GM18508 (cell line): ENCODE data around the gene HOXD9.

Experiments used
- ATAC-seq: cut with Tn5 transposase; IDR thresholded peaks from one replicate; pipeline ENCODE4 v1.9.1; 2021; ENCODE audit warnings: moderate number of reproducible peaks; ENCODE audit not compliant: insufficient read depth, unreplicated experiment

Gene HOXD9

DNA sequence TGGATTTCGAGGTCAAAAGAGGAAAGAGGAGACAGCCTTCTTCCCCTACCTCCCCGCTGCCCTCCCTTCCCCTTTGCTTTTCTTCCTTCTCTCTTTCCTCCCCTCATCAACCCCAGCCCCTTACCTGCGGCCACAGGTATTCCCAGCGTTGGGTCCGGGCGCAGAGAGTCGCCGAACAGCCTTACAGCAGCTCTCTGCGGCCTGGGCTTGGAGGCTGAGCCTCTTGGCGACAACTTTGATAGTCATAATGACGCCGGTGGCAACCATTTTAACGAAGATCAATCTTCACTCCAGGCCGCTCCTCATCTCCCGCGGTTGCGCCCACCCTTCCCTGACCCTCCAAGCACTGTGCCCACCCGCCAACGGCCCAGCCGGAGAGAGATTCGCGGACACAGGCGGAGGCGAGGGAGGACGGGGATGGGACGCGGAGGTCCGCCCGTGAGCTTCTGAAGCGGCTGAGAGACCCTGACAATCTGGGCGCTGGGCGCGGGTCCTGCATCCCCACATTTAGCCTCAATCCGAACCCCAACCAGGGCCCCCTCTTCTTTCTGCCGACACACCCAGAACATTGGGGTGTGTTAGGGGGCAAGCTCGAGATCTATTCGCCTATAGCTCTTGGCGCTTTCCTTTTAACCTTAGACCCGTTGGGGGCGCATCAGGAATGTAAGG is 37.3 kb upstream of the HOXD9 start:
- ATAC-seq: no peak

DNA sequence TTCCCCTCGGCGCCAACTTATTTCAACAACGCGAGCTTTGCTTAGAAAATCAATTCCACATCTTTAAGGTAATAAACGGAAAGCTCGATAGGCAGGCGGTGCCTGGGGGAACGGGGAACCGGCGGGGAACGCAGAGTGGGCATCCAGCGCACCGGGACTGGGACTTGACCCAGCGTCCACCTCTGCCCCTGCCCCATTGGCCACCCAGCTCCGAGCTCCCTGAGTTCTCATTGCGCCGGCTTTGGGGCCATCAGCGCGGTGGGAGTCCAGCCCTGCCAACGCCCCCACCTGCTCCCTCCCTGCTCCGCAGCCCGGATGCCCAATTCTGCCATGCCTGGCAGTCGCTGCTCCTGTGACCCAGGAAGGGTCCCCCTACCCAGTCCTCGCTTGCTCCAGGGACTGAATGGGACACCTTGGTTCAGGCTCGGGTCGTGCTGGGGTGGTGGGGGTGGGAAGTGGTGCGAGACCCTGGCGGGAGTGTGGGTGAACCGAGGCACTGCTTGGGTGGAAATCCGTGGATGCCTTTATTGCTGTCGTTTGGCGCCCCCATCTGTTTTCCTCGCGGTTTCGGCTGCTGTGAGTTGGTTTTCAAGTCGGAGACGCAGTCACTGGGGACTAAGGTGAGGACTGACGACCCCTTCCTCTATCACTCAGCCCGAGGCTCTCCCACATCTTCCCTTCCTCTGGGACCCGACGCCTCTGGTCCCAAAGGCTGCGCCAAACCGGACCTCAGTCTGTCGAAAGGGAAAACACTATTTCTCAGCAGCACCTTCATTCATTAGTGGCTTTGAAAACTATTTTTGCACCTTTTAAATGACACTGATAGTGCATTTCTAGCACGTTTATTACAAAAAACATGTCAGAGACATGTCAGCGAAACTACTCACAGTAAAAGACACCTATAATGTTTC is 36.4 kb upstream of the HOXD9 start:
- ATAC-seq: no peak

DNA sequence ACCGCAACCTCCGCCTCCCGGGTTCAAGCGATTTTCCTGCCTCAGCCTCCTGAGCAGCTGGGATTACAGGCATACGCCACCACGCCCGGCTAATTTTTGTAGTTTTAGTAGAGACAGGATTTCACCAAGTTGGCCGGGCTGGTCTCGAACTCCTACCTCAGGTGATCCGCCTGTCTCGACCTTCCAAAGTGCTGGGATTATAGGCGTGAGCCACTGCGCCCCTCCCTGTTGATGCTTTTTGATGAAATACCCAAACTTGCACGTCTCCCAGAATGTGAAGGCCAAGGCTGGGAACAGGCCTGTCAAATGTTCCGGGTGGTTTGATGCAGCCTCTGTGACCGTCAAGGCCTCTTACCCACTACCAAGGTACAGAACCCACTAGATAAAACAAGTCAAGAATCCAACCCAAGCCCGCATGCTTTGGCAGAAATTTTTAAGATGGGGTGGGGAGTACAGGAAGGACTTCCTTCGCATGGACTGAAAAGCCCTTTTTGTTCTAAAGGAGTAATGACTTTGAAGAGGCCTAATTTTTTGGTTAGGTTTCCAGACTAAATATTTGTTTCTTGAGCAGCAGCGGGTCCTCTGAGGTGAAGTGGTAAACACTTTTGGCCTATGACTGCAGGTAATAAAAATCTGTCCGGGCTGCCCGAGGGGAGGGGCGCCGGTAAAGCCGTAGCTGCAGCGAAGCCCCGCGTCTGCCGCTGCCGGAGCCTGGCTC is 35.0 kb upstream of the HOXD9 start:
- no peak for ATAC-seq

DNA sequence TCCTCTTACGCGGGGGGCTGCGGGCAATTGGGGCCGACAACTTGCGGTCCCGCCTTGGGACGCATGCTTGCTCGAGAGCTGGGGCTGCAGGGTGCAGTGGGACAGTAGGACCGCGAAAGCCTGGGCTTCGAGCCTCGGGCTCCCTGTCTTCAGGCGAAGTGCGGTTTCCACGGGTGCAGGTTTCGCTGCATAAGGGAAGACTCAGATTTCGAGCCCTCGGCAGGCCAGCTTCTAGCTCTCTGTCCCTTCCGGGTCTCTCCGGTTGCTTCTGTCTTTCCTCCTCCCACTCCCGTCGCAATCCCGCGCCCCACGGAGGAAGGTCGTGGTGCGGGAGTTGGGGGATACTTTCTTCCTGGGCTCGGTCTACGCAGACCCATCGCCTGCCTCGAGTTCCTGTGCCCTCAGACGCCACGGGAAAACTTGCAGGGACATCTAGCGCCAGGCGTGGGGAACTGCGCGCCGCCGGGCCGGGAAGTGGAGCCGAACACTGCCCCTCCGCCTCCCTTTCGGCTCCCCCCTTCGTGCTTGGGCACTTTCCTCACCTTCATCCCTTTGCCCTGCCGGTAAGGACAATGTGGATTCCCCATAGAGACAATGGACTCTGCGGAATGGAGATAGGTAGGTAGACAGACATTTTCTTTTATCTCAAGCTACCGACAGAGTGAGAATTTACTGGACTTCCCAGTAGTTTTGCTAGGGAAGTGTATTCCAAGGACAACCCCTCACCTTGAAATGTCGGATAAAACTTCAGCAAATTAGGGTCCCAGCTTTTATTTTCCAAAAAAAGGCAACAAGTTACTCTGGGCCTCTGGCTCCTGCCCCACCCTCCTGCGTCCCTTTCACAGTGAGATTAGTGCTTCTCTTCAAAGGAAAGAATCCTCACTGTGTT is 34.2 kb upstream of the HOXD9 start:
- no peak for ATAC-seq

DNA sequence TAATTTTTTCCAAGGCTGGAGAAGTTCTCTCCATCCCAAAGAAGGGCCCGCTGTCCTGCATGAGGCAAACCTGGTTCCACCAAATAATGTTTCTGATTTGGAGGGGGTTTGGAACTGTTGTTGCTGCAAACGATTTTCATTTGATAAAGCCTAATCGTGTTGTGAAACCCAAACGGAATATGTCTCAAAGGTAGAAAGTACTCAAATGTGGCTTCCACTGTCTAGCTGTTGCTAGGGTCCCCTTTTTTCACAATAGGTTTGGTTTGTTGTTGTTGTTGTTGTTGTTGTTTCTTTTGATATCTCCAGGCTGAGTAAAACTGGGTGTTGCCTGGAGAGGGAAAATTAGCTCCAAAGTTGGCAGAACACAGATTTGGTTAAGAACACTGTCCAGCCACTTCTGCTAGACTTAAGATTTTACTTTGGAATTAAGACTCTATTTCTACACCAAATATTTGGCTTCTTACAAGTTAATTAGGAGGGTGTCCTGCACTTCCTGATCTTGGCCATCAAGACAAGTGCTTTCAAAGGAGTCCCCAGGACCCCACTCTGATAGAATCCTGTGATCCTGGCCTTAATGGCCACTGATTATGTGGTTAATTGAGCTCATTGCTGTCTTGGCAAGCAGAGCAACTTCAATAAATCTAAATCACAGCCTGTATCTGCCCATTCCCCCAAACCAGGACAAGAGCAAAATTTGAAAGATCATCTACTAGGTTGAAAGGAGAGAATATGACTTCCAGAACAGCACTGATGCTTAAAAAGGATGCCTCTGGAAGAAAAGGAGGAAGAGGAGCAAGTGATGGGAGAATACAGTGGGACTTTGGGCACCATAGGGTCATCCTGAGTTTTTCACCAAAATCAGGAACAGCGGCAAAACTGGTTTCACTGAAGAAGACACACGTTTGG is 33.3 kb upstream of the HOXD9 start:
- no peak for ATAC-seq

DNA sequence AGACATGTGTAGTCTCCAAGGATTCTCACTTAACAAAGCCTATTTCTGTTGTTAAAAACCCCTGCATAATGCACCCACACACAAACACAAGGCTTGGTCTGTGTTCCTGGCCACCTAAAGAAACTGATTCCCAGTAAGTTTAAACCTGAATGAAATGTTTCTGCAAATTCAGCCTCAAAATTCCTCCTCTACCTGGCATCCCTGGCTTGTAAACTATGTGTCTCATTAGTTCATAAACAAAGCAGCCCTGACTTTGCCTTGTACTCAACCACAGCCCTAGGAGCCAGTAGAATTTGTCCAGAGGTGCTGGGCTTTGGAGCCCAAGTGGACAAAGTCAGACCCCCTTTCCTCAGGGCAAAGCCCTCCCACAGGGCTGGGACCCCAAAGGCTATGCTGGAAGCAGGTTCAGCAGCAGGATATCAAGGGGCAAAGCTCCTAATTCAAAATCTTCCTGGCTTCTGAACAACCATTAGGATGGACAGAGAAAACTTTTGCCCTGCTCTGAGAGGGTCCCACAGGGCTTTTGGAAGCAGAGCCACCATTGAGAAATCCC is 32.6 kb upstream of the HOXD9 start:
- no peak for ATAC-seq

DNA sequence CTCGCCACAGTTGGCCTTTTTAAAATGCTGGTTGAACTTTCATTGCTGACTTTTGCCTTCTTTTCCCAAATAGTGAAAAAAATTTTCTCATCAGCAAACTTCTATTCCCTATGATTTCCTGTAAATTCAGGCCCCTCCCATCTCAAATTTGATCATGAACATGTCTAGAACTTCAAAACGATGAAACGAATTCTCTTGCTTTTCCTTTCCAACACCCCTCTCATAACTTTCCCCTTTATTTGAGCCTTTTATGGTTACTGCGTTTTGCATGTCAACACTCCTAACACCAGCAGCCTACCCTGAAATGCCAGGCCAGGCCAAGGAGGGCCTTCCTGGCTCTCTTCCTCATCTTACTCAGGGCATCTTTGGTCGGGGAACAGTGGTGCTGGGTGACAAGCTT is 31.7 kb upstream of the HOXD9 start:
- no peak for ATAC-seq

DNA sequence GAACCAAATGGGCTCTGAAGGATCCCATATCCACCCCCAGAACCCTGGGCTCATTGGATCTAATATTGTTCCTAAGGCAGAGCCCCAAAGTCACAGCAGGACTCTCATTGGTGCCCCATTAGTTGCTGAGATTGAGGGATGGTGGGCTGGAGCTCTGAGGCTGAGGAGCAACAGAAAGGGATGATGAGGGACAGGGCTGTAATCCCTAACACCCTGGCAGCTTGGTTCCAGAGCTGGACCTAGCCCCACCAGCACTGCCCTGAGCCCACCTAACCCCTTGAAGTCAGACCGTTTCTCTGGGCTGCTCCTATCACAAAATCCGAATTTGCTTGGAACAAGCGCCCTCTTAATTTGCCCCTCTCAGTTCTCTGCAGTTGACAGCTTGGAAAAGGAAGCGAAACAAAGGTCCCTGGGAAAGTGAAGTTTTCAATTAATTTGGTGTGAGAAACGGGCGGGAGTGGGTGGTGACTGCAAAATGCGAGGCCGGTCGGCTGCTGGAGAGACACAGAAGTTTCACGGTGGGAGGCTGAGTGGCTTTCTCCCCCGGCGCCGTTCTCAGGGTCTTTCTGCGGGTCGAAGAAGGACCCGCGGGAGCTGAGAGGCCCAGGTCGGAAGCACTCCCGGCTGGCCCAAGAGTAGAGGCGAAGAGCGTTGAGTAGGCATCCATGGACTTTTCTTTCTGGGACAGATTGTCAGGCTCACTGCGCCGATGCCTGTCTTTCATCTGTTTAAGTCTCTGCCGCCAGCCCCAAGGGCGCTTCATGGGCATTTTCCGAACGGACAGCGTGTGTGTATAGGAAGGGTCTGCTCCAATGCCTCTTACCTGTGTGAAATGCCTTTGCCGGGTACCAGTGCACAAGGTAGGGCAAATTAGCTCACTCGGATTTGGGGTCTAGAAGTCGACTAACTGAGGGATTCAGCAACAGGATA is 30.9 kb upstream of the HOXD9 start:
- ATAC-seq: no peak

DNA sequence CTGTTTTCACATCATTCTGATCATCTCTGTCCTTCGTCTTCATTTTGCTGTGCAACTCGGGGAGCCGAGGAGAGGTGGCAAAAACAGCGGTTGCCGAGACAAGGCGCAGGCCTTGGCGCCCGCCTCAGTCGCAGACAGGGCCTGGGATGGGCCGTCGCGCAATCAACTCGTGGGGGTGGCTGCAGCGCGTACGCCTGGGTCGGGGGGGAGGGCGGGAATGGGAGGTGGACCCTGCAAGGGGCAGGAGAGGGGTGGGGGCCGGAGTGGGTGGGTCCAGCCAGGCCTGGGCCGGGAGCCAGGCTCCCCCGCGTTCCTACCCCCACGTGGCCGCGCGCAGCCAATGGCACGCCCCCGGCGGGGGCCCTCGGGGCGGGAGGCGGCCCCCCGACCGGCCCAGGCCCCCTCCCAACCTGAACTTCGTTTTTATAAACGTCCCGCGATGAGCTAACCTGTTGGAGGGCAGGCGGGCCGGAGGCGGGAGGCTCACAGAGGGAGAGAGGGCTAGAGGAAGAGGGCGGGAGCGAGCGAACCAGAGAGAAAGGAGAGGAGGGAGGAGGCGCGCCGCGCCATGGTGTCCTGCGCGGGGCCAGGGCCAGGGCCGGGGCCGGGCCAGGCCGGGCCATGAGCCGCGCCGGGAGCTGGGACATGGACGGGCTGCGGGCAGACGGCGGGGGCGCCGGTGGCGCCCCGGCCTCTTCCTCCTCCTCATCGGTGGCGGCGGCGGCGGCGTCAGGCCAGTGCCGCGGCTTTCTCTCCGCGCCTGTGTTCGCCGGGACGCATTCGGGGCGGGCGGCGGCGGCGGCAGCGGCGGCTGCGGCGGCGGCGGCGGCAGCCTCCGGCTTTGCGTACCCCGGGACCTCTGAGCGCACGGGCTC is 30.0 kb upstream of the HOXD9 start, which contains the start of gene HOXD13:
TSS of gene HOXD13 (plus strand) at position 452 of the 875 bp plus-strand sequence. CDS start at position 622, 170 bp downstream.
- no peak for ATAC-seq

DNA sequence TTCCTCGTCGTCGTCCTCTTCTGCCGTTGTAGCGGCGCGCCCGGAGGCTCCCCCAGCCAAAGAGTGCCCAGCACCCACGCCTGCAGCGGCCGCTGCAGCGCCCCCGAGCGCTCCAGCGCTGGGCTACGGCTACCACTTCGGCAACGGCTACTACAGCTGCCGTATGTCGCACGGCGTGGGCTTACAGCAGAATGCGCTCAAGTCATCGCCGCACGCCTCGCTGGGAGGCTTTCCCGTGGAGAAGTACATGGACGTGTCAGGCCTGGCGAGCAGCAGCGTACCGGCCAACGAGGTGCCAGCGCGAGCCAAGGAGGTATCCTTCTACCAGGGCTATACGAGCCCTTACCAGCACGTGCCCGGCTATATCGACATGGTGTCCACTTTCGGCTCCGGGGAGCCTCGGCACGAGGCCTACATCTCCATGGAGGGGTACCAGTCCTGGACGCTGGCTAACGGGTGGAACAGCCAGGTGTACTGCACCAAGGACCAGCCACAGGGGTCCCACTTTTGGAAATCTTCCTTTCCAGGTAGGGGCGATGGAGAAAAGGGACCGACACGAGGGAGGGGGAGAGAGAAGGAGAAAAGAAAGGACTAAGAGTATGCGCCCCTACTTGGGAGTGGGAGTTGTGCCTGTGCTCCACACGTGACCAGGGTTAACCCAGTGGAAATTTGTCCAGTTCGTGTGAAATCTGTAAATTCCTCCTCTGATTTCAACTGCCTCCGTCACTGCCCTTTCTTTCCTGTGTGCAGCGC is 29.2 kb upstream of the HOXD9 start:
- no peak for ATAC-seq

DNA sequence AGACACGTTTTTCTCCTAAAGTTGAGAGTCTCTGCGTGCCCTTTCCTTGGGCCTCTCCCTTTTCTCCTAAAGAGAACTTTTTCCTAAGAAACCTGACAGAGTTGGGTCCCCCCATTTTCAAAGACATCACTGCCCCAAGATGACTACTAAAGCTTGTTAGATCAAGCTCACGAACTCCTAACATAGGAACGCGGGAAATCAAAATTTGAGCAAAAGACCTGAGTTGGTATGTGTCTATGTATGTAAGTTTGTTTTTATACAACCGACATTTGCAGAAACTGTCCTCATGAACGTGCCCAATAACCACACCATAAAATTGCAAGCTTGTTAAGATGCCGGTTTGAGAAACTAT is 28.6 kb upstream of the HOXD9 start:
- no peak for ATAC-seq

DNA sequence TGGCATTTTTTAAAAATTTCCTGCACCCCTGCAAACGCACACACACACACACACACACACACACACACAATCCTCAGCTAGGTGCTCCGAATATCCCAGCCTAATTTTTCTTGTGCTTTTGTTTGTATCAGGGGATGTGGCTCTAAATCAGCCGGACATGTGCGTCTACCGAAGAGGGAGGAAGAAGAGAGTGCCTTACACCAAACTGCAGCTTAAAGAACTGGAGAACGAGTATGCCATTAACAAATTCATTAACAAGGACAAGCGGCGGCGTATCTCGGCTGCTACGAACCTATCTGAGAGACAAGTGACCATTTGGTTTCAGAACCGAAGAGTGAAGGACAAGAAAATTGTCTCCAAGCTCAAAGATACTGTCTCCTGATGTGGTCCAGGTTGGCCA is 28.2 kb upstream of the HOXD9 start:
- ATAC-seq: no peak

DNA sequence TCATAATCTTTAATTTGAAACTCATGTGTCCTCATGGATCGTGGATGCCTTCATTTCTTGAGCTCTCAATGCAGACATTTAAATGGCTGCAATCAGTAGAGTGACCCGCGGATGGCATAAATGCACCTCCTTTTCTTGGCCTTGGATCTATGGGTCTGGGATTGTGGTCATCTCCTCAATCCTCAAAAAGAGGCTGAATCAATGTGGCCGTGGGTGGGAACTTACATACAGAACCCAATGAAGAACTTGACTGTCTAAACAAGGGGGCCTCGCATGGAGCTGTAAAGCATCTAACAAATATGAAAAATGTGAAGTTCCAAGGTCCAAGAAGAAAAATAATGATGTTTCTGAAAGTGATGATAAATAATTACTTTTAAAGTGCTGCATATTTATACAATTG is 27.1 kb upstream of the HOXD9 start:
- ATAC-seq: no peak

DNA sequence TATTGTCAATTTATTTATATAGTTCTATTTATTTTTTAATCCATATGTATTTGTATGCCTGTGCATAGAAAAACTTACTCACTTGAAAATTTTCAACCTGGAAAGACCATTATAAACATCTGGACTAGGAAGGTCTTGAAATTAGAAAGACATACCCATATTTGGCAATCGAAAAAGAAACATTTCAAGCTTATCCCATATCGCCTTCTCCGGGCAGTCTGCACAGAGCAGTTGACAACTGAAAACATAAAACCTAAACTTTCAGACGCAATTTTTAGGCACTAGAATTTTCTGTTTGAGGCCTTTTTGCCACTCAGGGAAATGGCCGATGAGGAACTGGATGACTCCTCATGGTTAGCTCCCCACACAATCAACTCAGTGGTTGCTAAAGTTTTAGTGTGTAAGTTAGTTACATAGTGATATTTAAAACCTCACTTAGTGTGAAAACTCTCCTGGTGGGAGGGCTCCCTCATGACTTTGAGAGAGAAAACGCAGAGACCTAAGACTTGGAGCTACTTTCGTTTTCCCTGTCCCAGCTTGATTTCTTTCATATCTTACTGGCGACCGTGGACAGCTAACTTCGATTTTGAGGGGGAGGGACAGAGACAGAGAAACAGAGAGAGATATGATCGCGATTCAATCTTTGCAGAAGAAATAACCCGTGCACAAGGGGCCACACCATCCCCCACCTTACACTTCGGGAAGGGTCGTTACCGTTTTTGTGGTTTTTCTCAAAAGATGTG is 26.1 kb upstream of the HOXD9 start:
- no peak for ATAC-seq

DNA sequence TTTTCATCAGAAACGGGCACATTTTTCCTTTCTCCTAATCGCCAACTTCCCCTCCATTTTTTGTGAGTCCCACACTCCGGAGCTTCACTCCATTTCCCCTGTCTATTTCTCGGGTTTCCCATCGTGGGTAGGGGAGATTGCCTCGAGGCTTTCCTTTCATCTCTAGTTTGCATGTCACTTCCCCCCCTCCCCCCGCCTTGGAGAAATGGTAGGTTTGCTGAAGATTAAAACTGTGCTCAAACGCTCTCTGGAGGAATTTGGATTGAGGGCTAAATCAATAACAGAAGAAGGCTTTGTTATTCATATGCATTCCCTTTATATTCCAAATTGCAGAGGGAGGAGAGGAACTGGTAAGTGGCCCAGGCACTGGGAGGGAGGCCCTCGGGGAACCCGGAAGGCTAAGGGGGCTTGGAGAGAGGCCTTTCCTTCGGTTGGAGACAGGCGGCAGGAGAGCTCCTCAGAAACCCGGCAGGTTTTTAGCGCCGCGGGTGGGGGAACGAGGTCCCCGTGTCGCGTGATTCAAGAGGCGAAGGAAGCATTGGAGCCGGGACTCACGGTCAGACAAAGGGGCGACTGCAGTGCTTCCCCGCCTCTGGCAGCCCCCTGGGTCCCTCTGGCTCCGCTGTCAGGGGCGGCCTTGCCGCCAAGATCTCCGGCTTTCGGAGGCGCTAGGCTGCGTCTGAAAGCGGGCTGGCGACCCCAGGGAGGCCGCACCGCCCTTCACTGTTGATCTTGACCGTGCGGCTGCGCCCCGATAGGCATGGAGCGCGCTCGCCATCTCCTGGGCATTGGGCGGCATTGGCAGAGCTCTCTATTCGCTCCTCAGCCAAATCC is 25.3 kb upstream of the HOXD9 start:
- peak; percentile 65 for ATAC-seq
